Neural cell (in vitro differentiated cells): Measurements from ENCODE around the gene TMEFF1.

ENCODE experiments used
- CTCF ChIP-seq: fragments of 450-650 bp; IDR thresholded peaks from 2 replicates; pipeline ENCODE4 v1.5.1; 2014; ENCODE audit warnings: antibody characterized with exemption, mild to moderate bottlenecking, moderate library complexity; ENCODE audit not compliant: poor library complexity, severe bottlenecking
- EP300 ChIP-seq: fragments of 450-650 bp; conservative IDR thresholded peaks from 2 replicates; pipeline ENCODE4 v1.6.1; 2014; ENCODE audit warnings: antibody characterized with exemption, mild to moderate bottlenecking, moderate library complexity; ENCODE audit not compliant: poor library complexity, severe bottlenecking
- EZH2 ChIP-seq: fragments of 200-600, 300-800 bp; shearing (Covaris generic), sonication (generic); IDR thresholded peaks from 2 replicates; pipeline ENCODE4 v1.6.1; 2014; ENCODE audit warnings: antibody characterized with exemption, low read length, borderline replicate concordance, mild to moderate bottlenecking; ENCODE audit not compliant: insufficient read depth, poor library complexity, severe bottlenecking
- POLR2AphosphoS5 ChIP-seq: IDR thresholded peaks from 2 replicates; pipeline ENCODE4 v1.6.1; 2012
- RAD21 ChIP-seq: fragments of 450-650 bp; conservative IDR thresholded peaks from 2 replicates; pipeline ENCODE4 v1.6.1; 2014; ENCODE audit warnings: antibody characterized with exemption, mild to moderate bottlenecking, moderate library complexity
- REST ChIP-seq: IDR thresholded peaks from 2 replicates; pipeline ENCODE4 v1.6.1; 2012; ENCODE audit warnings: borderline replicate concordance
- SMC3 ChIP-seq: fragments of 450-650 bp; conservative IDR thresholded peaks from 2 replicates; pipeline ENCODE4 v1.6.1; 2014; ENCODE audit warnings: antibody characterized with exemption, mild to moderate bottlenecking, moderate library complexity; ENCODE audit not compliant: poor library complexity
- TAF1 ChIP-seq: IDR thresholded peaks from 2 replicates; pipeline ENCODE4 v1.6.1; 2012; ENCODE audit warnings: low read depth

GRCh38 chr9:100584951-100585350 lies 112.0 kb downstream of the TMEFF1 start:
- TF ChIP-seq CTCF, result no peak
- no peak for TF ChIP-seq POLR2AphosphoS5
- TF ChIP-seq RAD21, result no peak
- TF ChIP-seq EP300, result no peak
- TF ChIP-seq EZH2, result no peak
- TF ChIP-seq SMC3, result no peak
- no peak for TF ChIP-seq TAF1
- no peak for TF ChIP-seq REST
